Measurements from ENCODE around the gene SLC1A2.

- TF ChIP-seq ZNF70 (CRISPR knock-in tag; IDR thresholded peaks at IDR 0.05) (no peak), RARB (CRISPR knock-in tag; IDR thresholded peaks at IDR 0.05) (no peak), ESRRG (CRISPR knock-in tag; IDR thresholded peaks at IDR 0.05) (no peak), TOX (CRISPR knock-in tag; IDR thresholded peaks at IDR 0.05; ENCODE audit: borderline replicate concordance) (no peak), PATZ1 (CRISPR knock-in tag; IDR thresholded peaks at IDR 0.05; ENCODE audit: borderline replicate concordance) (no peak), POU6F1 (CRISPR knock-in tag; IDR thresholded peaks at IDR 0.05; ENCODE audit: borderline replicate concordance, low read depth) (no peak), SNAI2 (CRISPR knock-in tag; IDR thresholded peaks at IDR 0.05) (no peak), ISL1 (CRISPR knock-in tag; IDR thresholded peaks at IDR 0.05) (no peak), CSDC2 (CRISPR knock-in tag; IDR thresholded peaks at IDR 0.05) (no peak), ZNF565 (CRISPR knock-in tag; conservative IDR thresholded peaks at IDR 0.05; ENCODE audit: low read depth) (no peak), ARNTL (CRISPR knock-in tag; IDR thresholded peaks at IDR 0.05; ENCODE audit: borderline replicate concordance, low read depth) (no peak)
- TF ChIP-seq, protein P1, sequence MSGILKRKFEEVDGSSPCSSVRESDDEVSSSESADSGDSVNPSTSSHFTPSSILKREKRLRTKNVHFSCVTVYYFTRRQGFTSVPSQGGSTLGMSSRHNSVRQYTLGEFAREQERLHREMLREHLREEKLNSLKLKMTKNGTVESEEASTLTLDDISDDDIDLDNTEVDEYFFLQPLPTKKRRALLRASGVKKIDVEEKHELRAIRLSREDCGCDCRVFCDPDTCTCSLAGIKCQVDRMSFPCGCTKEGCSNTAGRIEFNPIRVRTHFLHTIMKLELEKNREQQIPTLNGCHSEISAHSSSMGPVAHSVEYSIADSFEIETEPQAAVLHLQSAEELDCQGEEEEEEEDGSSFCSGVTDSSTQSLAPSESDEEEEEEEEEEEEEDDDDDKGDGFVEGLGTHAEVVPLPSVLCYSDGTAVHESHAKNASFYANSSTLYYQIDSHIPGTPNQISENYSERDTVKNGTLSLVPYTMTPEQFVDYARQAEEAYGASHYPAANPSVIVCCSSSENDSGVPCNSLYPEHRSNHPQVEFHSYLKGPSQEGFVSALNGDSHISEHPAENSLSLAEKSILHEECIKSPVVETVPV (CRISPR knock-in tag; IDR thresholded peaks at IDR 0.05), result no peak
Measured at GRCh38 chr11:35352077-35352888, 67.1 kb downstream of the SLC1A2 start.

Measured in SK-N-SH treated with all-trans-retinoic acid at 6 μM for 48 hours (cell line).